Keratinocyte (primary cell): ENCODE results near the gene ZBTB45. TPM values are rescaled to one million over a fixed set of nuclear protein-coding genes. Genes with fewer than 3 reads are reported as not detected.

Source experiments
- DNase-seq: peaks from one replicate; pipeline ENCODE4 v3.0.0-alpha.2; 2011; ENCODE audit warnings: low read depth, missing footprints, low spot score
- FAIRE-seq: peaks from 2 replicates; lab custom pipeline; 2011; peaks lifted over from hg19 to GRCh38; lab: Jason Lieb, UNC
- H2AFZ ChIP-seq: 2 replicates; pipeline ENCODE4 v1.6.0; 2012; ENCODE audit warnings: low read length, control low read depth, inconsistent platforms; ENCODE audit not compliant: control insufficient read depth
- H3K27ac ChIP-seq: 2 replicates; pipeline ENCODE4 v1.5.1; 2011; ENCODE audit warnings: low read length; ENCODE audit not compliant: control insufficient read depth, insufficient read depth
- H3K27me3 ChIP-seq: 3 replicates; pipeline ENCODE4 v1.6.0; 2011; ENCODE audit warnings: low read length; ENCODE audit not compliant: control insufficient read depth, insufficient read depth; ENCODE audit errors: extremely low read depth
- H3K36me3 ChIP-seq, 2 experiments: 2 replicates in 1 of 2; 3 replicates in 1 of 2; pipeline ENCODE4 v1.5.1; 2011; ENCODE audit warnings: low read length in 2 of 2, mild to moderate bottlenecking in 1 of 2; ENCODE audit not compliant: control insufficient read depth in 2 of 2, insufficient read depth in 2 of 2; ENCODE audit errors: extremely low read depth in 1 of 2
- H3K4me1 ChIP-seq: 3 replicates; pipeline ENCODE4 v1.5.1; 2011; ENCODE audit warnings: low read length; ENCODE audit not compliant: control insufficient read depth, insufficient read depth; ENCODE audit errors: extremely low read depth
- H3K4me2 ChIP-seq: 3 replicates; pipeline ENCODE4 v1.6.0; 2011; ENCODE audit warnings: low read depth, low read length; ENCODE audit not compliant: control insufficient read depth, insufficient read depth; ENCODE audit errors: extremely low read depth
- H3K4me3 ChIP-seq, 3 experiments: fragments of 200-600 bp in 1 of 3; sonication (generic) in 1 of 3; 2 replicates in 2 of 3; 3 replicates in 1 of 3; pipeline ENCODE4 v1.5.1; 2011 to 2016; ENCODE audit warnings: low read length in 3 of 3, mild to moderate bottlenecking in 3 of 3, control low read depth in 2 of 3, inconsistent platforms in 1 of 3, low read depth in 1 of 3, mixed read lengths in 1 of 3, mixed run types in 1 of 3, moderate library complexity in 1 of 3; ENCODE audit not compliant: control insufficient read depth in 2 of 3, insufficient read depth in 2 of 3; ENCODE audit errors: extremely low read depth in 1 of 3
- H3K79me2 ChIP-seq: 2 replicates; pipeline ENCODE4 v1.6.0; 2012; ENCODE audit warnings: low read length; ENCODE audit not compliant: control insufficient read depth, insufficient read depth
- H3K9ac ChIP-seq: 3 replicates; pipeline ENCODE4 v1.6.0; 2011; ENCODE audit warnings: low read length; ENCODE audit not compliant: control insufficient read depth, insufficient read depth; ENCODE audit errors: extremely low read depth
- H3K9me1 ChIP-seq: 3 replicates; pipeline ENCODE4 v1.6.0; 2011; ENCODE audit warnings: low read length; ENCODE audit not compliant: control insufficient read depth, insufficient read depth; ENCODE audit errors: extremely low read depth
- H3K9me3 ChIP-seq: 2 replicates; pipeline ENCODE4 v1.5.1; 2012; ENCODE audit warnings: low read depth, low read length; ENCODE audit not compliant: control insufficient read depth
- H4K20me1 ChIP-seq: 3 replicates; pipeline ENCODE4 v1.6.0; 2011; ENCODE audit warnings: low read length; ENCODE audit not compliant: control insufficient read depth, insufficient read depth; ENCODE audit errors: extremely low read depth
- EZH2 ChIP-seq: IDR thresholded peaks from one replicate; pipeline ENCODE4 v1.6.1; 2012; ENCODE audit warnings: inconsistent platforms, mild to moderate bottlenecking, low read length, moderate library complexity
- dilution Hi-C: fragments of 300-500 bp; cut with MboI; formaldehyde crosslinking; loops from one replicate; pipeline ENCODE4 v1.7.0; 2020; ENCODE audit warnings: low sequenced_read_pairs; ENCODE audit not compliant: extremely low pct_ligation_motif_present
- polyA plus RNA-seq, 5 experiments: library from polyadenylated mRNA; depleted of rRNA in 3 of 5; stranded (reverse) in 3 of 5; stranded (forward) in 1 of 5; unstranded in 1 of 5; fragments of >200 nt; gene quantifications; 1 replicate in 1 of 5; 2 replicates in 3 of 5; 3 replicates in 1 of 5; pipeline versions ENCODE4 v1.2.1 to v1.2.3, GENCODE V29; 2011 to 2012; ENCODE audit warnings: missing spikeins in 2 of 5, low read depth in 1 of 5, low replicate concordance in 1 of 5
- TF ChIP-seq, protein P1 (sequence below), 3 experiments: IDR thresholded peaks in 1 of 3; conservative IDR thresholded peaks in 1 of 3; optimal IDR thresholded peaks in 1 of 3; 2 replicates in 2 of 3; 3 replicates in 1 of 3; pipeline versions ENCODE3 to v1.5.1; 2011; ENCODE audit warnings: low read length in 3 of 3, mild to moderate bottlenecking in 3 of 3, moderate library complexity in 2 of 3, control low read depth in 1 of 3, inconsistent platforms in 1 of 3; ENCODE audit not compliant: insufficient read depth in 2 of 3; ENCODE audit errors: extremely low read depth in 1 of 3

The ZBTB45 gene
- polyA plus RNA-seq, 1 donor (not counting 4 experiments of a cell fraction or from before 2014, with no cell fraction given): 3.1 TPM

- dilution Hi-C loops: no loop called here
- H3K4me1 ChIP-seq: peaks cover 16% of the 10 kb centered on the region
These were observed 4.4 kb downstream of the ZBTB45 start for GRCh38 chr19:58515259-58515658.

DNA sequence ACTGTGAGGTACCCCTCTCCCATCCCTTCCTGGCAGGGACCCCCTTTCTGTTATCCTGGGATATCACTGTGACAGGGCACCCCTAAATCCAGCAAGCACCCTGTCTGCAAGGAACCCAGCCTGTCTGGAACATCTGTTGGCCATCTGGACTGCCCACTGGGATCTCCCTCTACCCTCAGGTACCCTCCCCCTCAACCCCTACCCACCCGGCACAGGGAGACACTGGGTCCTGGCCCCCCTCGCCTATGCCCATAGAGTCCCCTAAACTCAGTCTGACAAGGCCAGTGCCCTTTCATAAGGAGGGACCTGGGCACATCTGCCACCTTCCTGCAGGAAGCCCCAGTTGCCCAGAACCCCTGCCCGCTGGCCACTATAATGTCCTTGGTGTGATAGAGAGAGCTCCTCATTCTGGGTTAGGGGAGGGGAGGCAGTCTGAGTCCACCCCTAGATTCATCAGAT, 5.0 kb downstream of the ZBTB45 start:
- Histone ChIP-seq H3K79me2 (peaks cover 47% of the 10 kb centered on the region), H3K27me3 (no peaks in the 10 kb centered on the region), H3K4me3 (peak overlapping the region; percentile 45 to 78 (median 68)), H3K9me1 (no peaks in the 10 kb centered on the region), H3K4me1 (peaks cover 16% of the 10 kb centered on the region), H3K4me2 (peak overlapping the region; percentile 91), H3K9ac (peak overlapping the region; percentile 74), H3K36me3 (peaks cover 5 to 12% of the 10 kb centered on the region in 2 experiments), H3K27ac (peak overlapping the region; percentile 40), H2AFZ (no peak overlapping the region), H4K20me1 (no peaks in the 10 kb centered on the region), H3K9me3 (no peaks in the 10 kb centered on the region)
- DNase-seq: no peak
- TF ChIP-seq, protein P1, sequence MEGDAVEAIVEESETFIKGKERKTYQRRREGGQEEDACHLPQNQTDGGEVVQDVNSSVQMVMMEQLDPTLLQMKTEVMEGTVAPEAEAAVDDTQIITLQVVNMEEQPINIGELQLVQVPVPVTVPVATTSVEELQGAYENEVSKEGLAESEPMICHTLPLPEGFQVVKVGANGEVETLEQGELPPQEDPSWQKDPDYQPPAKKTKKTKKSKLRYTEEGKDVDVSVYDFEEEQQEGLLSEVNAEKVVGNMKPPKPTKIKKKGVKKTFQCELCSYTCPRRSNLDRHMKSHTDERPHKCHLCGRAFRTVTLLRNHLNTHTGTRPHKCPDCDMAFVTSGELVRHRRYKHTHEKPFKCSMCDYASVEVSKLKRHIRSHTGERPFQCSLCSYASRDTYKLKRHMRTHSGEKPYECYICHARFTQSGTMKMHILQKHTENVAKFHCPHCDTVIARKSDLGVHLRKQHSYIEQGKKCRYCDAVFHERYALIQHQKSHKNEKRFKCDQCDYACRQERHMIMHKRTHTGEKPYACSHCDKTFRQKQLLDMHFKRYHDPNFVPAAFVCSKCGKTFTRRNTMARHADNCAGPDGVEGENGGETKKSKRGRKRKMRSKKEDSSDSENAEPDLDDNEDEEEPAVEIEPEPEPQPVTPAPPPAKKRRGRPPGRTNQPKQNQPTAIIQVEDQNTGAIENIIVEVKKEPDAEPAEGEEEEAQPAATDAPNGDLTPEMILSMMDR (optimal IDR thresholded peaks at IDR 0.05 in 1 of 3, IDR thresholded peaks at IDR 0.05 in 1 of 3, conservative IDR thresholded peaks at IDR 0.05 in 1 of 3; ENCODE audit: extremely low read depth in 1 of 3, insufficient read depth in 2 of 3, low read length in 3 of 3): no peak
- no peak for TF ChIP-seq EZH2
- dilution Hi-C loops: no loop called here
- FAIRE-seq: no peak

More at GRCh38 chr19:58515259-58515658, 4.4 kb downstream of the ZBTB45 start:
- H3K27me3 ChIP-seq: no peaks in the 10 kb centered on the region
- H3K4me2 ChIP-seq: no peak overlapping the region
- H3K9ac ChIP-seq: no peak overlapping the region
- FAIRE-seq: no peak
- no peaks in the 10 kb centered on the region for H3K9me1 ChIP-seq
- no peaks in the 10 kb centered on the region for H4K20me1 ChIP-seq
- H3K9me3 ChIP-seq: no peaks in the 10 kb centered on the region
- no peak for TF ChIP-seq EZH2
- DNase-seq: no peak
- peaks cover 5 to 12% of the 10 kb centered on the region in 2 experiments for H3K36me3 ChIP-seq
- peaks cover 47% of the 10 kb centered on the region for H3K79me2 ChIP-seq
- no peak overlapping the region for H3K27ac ChIP-seq
- H3K4me3 ChIP-seq: no peak overlapping the region
- H2AFZ ChIP-seq: no peak overlapping the region
